ENCODE measurements around the gene OSGIN1. TPM values are rescaled to one million over a fixed set of nuclear protein-coding genes. Genes with fewer than 3 reads are reported as not detected.

The OSGIN1 gene
- total and polyA plus RNA-seq, 2 of the 8 experiments (the other 6 are each of a cell fraction or from before 2014, with no cell fraction given), result 0.58 to 0.76 TPM

GRCh38 chr16:83990492-83990891 lies 37.5 kb downstream of the OSGIN1 start:
- no peak overlapping the region for H2BK12ac ChIP-seq (ENCODE audit: low read depth, low read length)
- H3K27me3 ChIP-seq (replicated peaks in 1 of 4; ENCODE audit: control insufficient read depth in 3 of 4, extremely low read depth in 1 of 4, insufficient read depth in 3 of 4, low read length in 3 of 4), result no peaks in the 10 kb centered on the region
- H3K4ac ChIP-seq (replicated peaks; ENCODE audit: insufficient read length, low read depth, low read length), result no peak overlapping the region
- peaks cover 2 to 7% (median 4%) of the 10 kb centered on the region in 4 experiments; a peak in 4 of 7 replicates for H3K4me1 ChIP-seq (replicated peaks in 1 of 4; ENCODE audit: control insufficient read depth in 3 of 4, insufficient read depth in 4 of 4, low read length in 3 of 4)
- H2BK5ac ChIP-seq (ENCODE audit: low read depth, low read length), result no peak overlapping the region
- no peak overlapping the region for H3K18ac ChIP-seq (ENCODE audit: extremely low read depth, low read length)
- no peak overlapping the region for H3K4me2 ChIP-seq (ENCODE audit: insufficient read depth in 1 of 2, low read depth in 2 of 2, low read length in 2 of 2)
- DNase-seq (ENCODE audit: low read depth in 1 of 2, low spot score in 2 of 2), result no peak
- 90% methylated on average over 11 of the region's 11 CpGs; no CpG with 5 or more reads in 1 of the 2 experiments for WGBS, 2 experiments (ENCODE audit: extremely low coverage in 1 of 2, insufficient coverage in 1 of 2, insufficient read length in 1 of 2, insufficient replicate concordance in 2 of 2, low coverage in 1 of 2, low lambda C conversion rate in 2 of 2, missing lambda C conversion rate in 1 of 2)
- H4K5ac ChIP-seq (ENCODE audit: insufficient read length, low read depth, low read length), result no peak overlapping the region
- no peak overlapping the region for H3K56ac ChIP-seq (replicated peaks; ENCODE audit: insufficient read length, low read depth, low read length)
- no peak overlapping the region for H2BK120ac ChIP-seq (replicated peaks; ENCODE audit: low read depth, low read length)
- POLR2A ChIA-PET (ENCODE audit: partially characterized antibody), result no interaction called here
- no peak overlapping the region for H3K27ac ChIP-seq (ENCODE audit: low read depth, low read length)
- no peak overlapping the region for H4K91ac ChIP-seq (replicated peaks; ENCODE audit: insufficient read length, low read length)
- H2AK5ac ChIP-seq (ENCODE audit: low read depth, low read length), result no peak overlapping the region
- H4K8ac ChIP-seq (ENCODE audit: extremely low read depth, insufficient read depth, low read length), result no peak overlapping the region
- no peaks in the 10 kb centered on the region; a peak in 1 of 8 replicates for H3K36me3 ChIP-seq (ENCODE audit: control insufficient read depth in 2 of 4, insufficient read depth in 4 of 4, low read length in 3 of 4)
- H2AFZ ChIP-seq (ENCODE audit: low read length), result no peak overlapping the region
- H3K9me3 ChIP-seq (ENCODE audit: insufficient read depth in 2 of 2, low read depth in 1 of 2, low read length in 1 of 2), result no peaks in the 10 kb centered on the region
- H3K23me2 ChIP-seq (ENCODE audit: low read depth, low read length), result no peaks in the 10 kb centered on the region
- no peaks in the 10 kb centered on the region for H3K79me2 ChIP-seq (ENCODE audit: control insufficient read depth in 1 of 2, insufficient read depth in 2 of 2, low read length in 2 of 2)
- H2BK20ac ChIP-seq (ENCODE audit: low read length), result no peak overlapping the region
- no peak overlapping the region for H3K4me3 ChIP-seq (ENCODE audit: extremely low read depth in 1 of 4, insufficient read depth in 2 of 4, low read depth in 3 of 4, low read length in 4 of 4)
- TF ChIP-seq E2F6 (IDR thresholded peaks at IDR 0.05), result no peak
- H3K79me1 ChIP-seq (ENCODE audit: low read depth, low read length), result no peaks in the 10 kb centered on the region
- no peak overlapping the region for H2BK15ac ChIP-seq (ENCODE audit: low read length)
- no peak overlapping the region for H3K14ac ChIP-seq (ENCODE audit: insufficient read length)
- peaks cover 0 to 2% of the 10 kb centered on the region in 2 experiments for H4K20me1 ChIP-seq (replicated peaks in 1 of 2; ENCODE audit: control insufficient read depth in 1 of 2, insufficient read depth in 2 of 2, low read length in 2 of 2)
- no peak overlapping the region for H3K23ac ChIP-seq (ENCODE audit: insufficient read length)
- FAIRE-seq, result no peak
- CTCF ChIA-PET (ENCODE audit: partially characterized antibody), result interaction anchor here (1.1 to 3.7 kb wide), 5 partner anchors 12 to 79 kb away, joined by 3 to 13 read pairs (median 11); no protein-coding TSS in a partner anchor
- no peak overlapping the region for H3K9ac ChIP-seq (replicated peaks in 1 of 4; ENCODE audit: extremely low read depth in 1 of 4, low read depth in 3 of 4, low read length in 3 of 4)

All from H1 (cell line).